ENCODE results near the gene IRS2.

Gene IRS2

DNA sequence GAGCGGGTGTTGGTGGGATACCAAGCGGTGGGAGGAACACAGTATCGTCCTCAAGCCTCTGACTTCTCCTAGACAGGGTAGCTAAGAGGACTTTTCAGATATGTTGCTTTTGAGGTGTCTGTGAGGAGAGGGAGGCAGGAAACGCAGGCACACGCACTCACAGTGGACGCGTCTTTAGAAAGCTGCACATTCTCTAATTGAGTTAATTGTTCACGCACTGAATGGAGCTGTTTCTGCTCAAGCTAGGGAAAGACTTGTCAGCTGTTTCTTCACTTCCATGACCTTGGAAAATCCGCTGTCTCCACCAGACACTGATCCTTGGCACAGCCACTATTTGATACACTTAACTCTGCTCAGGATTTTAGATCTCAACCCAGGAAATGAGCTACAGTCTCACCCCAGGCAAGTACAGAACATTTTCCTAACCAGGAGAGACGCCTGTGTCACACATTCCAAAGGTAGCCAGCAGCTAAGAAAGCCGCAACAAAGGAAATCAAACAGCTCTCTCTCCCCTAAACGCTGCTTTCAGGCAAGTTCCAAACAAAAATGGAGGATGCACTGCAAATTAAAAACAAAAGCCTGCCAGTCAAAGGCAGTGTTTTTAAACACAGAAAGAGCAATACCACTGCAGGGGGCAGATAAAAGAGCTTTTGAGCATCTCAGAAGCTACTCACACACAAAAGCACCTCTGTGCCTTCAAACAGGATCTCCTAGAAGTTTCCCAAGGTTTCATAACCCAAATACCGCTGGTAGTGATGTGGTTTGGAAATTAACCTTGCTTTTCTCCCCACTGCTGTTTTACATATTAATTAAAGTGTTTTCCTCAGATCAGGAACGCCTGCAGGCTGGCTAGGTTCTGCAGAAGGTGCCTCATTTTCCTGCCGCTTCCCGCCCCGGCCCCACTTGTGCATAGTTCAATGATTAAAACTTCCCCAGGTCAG, 57.3 kb downstream of the IRS2 start:
- DNase-seq = no peak

DNA sequence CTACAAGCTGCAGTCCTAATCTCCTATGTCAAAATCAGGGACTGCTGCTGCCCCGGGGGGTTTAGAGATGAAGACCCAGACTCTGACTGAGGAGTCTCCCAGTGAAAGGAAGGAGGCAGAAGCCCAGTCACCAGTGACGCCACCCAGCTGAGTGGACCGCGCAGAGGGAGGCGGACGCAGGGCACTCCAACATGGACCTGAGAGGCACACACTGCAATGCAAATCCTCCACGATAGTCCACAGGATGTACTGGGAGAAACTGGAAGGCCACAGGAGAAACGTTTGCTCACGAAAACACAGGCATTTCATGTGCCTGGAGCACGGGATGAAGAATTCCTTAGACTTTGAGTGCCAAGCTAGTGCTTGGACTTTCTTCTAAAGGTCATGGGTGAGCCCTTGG, 58.3 kb downstream of the IRS2 start:
- DNase-seq = no peak

DNA sequence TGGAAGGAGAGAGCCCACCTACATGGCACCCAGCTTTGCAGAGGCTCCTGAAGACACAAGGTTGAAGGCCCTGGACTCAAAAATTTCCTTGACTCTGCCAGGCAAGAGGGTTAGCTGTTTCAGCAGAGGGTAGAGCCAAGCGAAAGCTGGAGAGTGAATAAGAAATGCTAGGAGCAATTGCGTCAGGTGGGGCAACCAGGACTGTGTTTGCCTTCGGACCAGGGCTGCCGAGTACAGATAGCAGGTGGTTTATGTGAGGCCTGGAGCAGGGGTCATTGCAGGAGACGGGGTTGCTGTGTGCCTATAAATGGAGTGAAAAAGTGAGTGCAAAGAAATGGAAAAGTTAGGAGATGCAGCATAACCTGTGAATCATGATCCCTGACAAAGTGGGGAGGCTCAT, 59.1 kb downstream of the IRS2 start:
- no peak for DNase-seq

DNA sequence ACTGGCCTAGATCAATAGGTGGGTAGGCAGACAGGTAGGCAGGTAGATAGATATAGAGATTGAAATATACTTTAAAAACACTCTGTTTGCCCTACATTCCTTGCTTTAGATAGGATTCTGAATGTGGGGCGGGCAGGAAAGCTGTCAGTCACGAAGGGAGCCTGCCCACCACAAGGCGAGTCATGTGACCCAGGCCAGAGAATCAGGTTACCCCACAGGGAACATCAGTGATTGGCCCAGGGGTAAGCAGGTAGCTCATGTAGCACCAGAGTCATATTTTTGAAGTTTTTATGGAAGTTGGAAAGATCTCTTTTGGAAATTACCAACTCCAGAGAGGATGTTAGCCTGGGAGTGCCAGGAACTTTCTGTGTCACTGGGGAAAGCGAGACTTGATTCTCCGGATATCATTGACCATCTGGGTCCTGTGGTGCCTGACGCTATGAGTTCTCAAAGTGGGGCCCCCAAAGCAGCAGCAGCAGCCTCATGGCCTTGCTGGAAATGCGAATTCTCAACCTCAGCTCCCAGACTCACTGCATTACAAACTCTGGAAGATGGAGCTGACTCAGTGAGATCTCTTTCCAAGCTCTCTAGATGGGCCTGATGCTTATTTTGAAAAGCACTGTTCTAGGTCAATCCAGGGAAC, 60.3 kb downstream of the IRS2 start:
- no peak for DNase-seq

DNA sequence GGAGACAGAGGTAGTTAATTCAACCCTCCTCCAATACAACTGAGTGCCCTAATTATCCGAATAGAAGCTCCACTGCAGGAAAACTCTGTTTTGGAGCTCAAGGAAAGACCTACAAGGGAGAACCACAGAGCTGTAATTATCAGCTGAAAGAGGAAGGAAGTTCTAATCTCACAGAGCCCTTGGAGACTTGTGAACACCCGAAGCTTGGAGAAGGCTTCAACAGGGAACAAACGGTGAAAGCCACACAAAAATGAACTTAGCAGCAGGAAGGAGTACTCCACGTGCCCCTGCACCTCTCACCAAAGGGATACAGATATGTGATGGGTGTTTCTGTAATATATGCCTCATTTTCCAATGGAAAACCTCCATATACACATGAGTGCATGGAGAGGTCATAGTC, 61.1 kb downstream of the IRS2 start:
- no peak for DNase-seq

DNA sequence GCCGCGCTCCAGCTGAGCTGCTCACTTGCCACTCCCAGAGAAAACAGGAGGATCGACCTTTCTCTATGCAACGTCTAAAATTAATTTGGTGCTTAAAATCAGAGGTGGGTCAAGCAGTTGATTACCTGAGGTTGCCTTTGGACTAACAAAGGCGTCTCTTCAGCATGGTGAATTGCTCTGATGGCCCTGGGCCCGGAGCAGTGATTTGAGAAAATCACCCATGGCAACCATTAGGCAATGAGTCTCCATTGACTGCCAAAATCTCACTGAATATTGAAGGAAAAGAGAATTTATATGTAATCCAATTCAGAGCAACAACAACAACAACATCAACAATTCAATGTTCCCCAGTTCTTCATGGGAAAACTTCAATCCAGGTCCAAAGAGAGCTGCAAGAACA, 61.8 kb downstream of the IRS2 start:
- DNase-seq = no peak

DNA sequence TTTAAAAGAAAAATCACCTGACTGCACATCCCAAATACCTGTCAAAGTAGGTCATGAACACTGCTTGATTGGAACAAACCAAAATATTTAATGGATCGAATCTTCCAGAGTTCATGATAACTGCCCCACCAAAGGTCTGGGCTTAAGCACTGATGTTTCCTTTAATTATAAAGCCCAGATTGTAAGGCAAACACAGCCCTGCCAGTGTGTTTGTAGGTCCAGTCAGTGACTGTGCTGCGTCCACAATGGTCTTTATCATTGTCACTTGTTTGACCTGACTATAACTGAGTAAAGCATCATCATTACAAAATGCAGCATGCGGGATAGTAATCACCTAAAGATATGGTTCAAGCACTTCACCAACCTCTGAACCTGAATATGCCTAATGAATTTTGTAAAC, 63.3 kb downstream of the IRS2 start:
- no peak for DNase-seq

DNA sequence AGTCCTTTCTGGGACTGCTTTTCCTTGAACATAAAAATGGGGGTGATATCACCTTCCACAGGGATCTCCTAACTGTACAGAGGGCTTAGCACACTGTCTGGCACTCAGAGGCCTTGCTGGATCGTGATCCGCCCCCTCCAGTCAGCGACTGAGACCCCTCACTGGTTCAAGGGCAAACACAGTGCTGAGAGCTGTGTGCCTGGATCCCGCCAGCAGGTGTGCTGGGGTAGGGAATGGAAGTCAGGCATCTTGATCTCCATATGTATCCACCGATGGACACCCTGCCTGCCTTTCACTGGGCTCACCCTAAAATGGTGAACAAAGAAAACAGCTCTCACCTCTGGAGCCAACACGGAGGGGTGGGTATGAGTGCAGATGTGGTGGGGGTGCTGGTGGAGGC, 64.3 kb downstream of the IRS2 start:
- no peak for DNase-seq

DNA sequence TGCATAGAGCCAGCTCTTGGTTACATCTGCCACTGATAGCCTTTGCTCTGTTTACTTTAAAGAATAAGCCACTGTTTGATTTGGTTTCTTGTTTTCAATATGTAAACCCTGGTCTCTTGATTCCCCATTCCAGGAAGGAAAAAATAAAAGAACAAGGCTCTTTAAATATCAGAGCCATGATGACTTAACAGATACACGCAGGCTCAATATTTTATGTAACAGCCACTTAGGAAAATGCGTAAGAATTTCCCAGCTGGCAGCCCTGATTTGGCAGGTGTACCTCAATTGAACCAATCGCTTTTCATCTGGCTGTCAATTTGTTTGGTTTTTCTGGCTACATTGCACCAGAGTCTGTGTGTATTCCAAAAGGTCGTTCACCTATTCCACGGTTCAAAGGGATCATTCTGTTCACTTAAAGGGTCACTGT, 65.6 kb downstream of the IRS2 start:
- DNase-seq = no peak

DNA sequence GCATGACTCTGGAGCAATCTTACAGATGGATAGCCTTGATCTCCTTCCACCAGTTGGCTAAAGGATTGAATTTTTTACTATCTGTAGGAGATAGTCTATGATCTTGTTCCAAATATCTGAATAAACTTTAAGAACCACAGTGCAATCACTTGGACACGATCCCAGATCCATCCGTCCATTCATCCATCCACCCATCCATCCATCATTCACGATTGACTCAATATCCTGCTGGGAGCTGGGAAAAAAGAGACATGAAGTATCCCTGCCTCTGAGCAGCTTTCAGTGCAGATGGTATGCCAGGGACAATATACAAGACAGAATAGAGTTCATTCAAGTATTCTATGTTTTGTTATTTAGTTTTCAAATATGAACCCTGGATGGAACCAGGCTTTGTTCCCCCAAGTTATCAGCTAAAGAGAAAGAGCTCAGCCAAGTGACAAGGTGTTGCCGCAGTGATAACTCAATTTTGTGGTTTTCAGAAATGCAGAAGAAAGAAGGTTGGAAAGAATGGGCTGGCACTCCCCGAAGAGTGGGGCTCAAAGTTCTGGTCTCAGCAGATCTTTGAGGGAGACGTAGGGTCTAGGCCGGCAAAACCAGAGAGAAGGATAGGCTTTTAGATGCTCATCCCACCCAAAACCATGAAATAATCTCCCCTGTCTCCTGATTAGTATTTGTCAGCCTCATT, 66.3 kb downstream of the IRS2 start:
- DNase-seq = no peak

DNA sequence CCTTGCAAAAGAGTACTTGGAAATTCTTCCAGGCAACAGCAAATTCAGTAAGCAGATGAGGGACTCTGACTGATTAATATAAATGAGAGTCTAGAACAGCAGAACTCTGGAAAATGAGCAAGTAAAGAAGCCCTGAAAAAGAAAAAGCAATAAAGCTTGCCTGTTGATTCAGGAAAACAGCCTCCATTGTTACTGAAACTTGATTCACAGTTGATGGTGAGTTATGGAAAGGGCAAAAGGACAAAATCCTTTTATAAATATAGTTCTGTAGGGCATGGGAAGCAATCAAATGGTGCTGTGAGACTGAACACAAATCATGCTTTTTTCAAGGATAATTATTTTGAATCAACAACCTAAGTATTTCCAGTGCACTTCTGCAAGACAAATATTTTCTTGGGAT, 67.7 kb downstream of the IRS2 start:
- no peak for DNase-seq

DNA sequence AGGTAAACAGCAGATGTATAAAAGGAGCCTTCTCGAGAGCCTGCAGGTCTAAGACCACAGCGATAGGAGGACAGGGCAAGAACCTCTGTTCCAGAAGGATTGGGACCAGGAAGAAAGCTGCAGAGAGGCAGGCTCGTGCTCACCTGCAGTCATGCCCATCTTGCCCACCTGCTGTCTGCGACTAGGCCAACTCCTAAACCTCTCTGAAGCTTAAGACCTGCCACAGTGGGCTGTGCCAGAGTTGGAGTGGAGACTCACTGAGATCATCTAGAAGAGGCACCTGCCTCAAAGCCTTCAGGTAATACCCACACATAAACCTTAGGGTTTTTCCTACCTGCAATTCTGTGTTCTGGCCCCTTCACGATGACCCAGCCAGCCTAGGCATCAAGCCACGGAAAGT, 68.7 kb downstream of the IRS2 start:
- no peak for DNase-seq

DNA sequence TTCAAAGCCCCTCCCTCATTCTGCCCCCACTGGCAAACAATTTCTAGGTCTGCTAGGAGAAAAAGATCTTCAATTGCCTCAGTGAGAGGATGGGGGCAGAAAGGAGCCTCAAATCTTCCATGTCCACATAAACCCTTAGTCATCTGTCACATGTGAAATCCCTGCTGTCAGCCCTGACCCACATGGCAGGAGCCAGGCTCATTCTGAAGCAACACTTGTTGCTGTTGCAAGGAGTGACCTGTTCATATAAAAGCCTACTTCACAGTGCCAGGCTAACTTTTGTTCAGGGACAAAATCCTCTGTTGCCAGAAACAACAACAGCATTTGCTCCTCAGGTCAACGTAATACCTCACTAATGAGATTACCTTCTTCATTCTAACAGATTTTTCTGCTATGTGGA, 70.5 kb downstream of the IRS2 start:
- DNase-seq = no peak

DNA sequence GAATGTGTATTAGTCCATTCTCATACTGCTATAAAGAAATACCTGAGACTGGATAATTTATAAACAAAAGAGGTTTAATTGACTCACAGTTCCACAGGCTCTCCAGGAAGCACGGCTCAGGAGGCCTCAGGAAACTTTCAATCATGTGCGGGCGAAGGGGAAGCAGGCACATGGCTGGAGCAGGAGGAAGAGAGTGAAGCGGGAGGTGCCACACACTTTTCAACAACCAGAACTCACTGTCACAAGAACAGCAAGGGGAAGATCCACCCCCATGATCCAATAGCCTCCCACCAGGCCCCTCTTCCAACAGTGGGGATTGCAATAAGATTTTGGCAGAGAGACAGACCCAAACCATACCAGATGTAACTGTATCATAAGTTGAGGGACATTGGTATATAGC, 72.7 kb downstream of the IRS2 start:
- DNase-seq = no peak

DNA sequence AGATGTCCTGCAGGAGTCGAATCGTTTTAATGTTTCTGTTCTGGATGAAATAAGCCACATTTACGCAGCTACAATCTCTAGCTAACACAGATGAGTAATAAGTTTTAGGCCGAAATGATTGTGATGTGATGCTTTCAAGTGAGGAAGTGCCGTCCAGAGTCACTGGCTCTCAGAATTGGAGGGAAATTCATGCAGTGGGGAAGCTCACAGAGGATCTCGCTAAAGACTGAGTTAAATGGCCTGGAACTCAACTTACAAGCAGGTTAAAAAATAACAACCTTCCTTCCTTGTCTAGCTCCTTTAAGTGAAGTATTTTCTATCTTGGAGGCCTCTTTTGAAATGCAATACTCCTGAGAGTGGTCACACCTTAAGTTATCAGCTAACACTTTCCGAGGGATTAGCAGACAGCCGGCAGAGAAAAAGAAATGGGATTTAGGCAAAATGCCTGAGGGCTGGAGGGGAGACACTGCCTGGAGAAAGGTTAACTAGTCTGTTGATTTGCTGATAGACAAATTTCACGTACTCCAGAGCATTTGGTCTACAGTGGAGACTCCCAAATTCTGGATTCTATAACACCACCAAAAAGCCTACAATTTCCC, 74.2 kb downstream of the IRS2 start:
- no peak for DNase-seq

DNA sequence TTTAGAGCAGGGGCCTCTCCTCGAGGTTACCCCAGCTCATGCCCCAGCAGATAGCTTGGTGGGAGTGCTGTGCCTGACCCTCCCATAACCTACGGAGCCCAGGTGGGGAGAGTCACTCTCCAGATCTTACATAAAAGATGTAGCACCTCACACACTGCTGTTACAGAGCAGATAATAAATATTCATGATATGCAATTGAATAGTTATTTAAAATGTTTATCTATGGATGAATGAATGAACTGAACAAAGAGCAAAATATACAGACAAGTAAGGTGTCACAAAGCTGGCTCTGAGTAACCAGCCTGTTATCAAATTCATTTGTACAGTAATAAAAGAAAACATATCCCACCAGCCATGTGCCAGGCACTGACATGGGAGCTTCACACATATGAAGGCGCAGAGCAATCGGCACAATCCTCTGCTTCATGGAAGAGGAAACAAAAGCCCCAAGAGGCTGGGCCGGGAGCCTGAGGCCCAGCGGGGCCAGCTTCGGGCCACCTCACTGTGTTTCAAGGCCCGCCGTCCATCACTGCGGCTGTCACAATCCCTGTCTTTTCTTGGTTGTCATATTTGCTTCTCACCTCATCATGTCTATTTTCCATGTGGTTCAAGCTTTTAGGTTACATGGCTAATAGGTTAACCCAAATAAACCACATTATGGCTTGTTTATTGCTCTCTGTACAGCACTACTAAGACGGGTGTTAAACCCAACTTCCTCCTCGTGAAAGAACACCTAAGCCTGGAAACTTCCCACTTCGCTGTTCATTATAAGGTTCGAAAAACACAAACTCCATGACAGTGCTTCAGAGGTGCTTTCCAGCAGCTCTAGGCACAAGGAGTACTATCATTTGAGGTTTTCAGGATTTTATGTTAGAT, 78.4 kb downstream of the IRS2 start:
- no peak for DNase-seq

DNA sequence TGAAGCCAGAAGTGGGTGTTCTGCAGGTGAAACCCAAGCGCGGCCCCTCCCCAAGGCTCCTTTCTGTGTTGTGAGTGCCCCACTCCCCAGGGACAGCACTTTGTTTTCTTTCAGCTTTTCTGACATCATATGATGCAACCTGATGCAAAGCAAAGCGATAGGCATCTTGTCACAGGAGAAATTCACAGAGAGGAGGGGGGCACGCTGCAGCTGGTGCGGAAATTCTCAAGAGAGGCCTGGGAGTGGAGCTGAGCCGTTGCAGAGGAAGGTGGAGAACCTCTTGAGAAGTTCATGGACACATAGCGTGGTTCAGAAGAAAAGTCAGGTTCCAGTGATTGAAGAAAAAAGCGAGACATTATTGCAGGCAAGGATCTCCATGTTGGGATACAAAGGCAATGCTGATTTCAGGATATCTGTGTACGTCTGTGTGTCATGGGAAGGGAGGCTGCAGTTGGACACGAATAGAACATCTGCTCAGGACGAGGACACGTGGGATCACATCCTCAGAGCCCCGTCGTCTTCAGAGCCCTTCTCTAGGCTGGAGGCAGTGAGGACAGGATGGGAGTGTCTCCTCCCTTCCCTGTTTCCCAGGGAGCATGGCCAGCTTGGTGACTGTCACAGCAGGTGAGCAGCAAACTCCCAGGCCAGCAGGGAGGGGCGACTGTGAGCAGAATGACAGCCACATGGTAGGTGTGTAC, 79.2 kb downstream of the IRS2 start:
- no peak for DNase-seq

DNA sequence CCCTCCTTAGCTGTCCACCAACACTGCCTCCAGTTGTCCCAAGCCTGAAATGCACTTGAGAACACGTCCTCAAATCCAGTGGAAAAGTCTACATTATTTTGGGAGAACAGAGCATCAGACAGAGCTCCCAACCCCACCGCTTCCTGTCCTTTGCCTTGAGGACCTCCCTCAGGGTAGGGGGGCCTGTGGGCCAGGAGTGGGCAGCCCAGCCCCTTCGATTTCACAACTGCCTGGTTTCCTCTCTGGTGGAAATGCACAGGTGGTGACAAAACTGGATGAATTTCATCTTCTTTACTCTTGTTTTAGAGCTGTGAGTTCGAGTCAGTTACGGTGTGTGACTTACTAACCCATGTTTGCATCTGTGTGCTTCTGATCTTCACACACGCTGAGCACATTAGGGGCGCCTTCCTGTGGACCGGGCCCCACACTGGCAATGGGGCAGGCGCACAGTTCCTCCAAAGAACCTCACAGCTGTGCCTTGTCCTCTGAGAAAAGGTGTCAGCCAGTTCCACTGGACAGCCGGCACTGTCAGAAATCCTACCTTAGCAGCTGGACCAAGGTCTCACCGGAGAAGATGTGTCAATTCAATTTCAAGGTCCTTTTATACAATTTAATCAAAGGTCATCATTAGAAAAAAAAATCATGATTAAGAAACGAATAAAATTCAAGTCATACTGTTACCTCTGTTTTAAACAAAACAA, 80.2 kb downstream of the IRS2 start:
- no peak for DNase-seq

DNA sequence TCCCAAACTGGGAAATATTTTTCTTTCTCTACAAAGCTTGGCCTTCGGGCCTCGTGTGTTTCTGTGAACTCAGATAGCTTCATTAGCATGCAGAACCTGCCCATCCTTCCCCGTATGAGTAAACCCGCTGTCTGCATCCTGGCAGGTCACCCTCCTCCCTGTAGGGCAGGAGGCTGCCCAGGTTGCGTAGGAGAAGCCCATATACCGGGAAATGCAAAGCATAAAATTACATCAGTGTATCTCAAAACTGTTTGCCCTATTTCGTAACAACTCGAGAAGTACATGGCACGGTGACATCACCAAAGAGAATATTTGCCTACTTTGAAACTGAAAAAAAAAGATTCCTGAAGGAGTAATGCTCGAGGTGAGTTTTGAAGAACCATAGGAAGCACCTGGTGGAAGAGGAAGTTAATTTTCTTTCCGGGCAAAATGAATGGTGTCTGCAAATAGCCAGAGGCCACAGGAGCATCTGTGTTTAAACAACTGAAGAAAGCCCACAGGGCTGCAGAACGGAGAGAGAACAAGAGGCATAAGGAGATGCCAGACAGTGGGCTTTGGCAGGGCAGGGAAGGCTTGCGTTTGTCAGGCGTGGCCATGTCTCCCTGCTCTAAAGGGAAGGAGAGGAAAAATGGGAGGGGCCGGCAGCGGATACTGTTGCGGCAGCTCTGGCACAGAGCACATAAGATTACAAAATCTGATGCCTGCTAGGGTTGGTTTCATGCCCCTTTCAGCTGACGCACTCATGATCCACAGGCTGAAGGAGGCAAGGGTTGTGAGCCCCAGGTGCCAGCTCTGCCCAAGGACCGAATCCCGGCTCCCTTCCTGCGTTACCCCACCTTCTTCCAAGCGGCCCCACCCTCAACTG, 81.4 kb downstream of the IRS2 start:
- no peak for DNase-seq

DNA sequence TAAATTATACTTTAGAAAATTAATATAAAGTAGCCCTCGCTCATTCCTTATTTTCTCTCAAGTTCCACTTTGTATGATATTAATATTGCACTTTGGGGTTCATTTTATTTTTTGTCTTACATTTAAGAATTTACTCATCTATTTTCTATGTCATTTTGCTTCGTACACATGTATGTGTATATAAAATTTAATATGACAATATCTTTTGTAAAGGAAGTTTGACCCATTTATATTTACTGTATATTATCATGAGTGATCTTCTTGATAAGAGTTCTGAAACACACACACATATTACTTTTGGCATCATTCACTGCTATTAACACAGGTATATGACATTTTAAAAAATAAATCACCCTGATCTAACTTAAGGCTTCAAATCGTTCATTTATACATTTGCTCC, 83.1 kb downstream of the IRS2 start:
- no peak for DNase-seq

Data from activated effector memory CD4-positive, alpha-beta T cell treated with anti-CD3 and anti-CD28 coated beads, Interleukin-2, amount 50 U/mL, for 16 hours (primary cell).